Measurements from ENCODE around the gene HMCN1.
"Not testable (repeated sequence)": the region's sequence is repeated elsewhere in the genome, so short reads cannot be mapped to it uniquely, and the experiment has no call there.

The HMCN1 gene

DNA sequence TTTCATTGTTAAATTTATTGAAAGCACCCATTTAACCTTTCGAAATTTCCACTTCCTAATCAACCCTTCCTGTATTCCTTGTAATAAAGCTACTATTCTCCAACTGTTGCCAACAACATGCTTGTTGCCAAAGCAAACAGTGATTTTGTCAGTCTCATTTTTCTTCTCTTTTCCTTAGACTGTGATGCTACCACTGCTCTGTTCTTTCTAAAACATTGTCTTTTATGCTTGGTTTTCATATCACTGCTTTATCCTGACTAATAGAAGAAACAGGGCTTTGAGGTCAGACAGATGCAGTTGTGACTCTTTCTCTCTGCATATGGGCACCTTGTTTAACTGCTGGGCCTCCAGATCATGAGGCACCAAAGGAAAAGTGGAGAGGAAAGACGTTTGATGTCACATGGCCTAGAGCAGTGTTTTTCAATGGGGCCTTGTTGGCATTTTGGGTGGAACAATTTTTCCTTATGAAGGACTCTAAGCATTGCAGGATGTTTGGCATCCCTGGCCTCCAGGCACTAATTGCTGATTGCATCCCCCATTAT, 56.1 kb downstream of the HMCN1 start:
- H3K79me2 ChIP-seq (ENCODE audit: insufficient read depth, low read depth) = no peaks in the 10 kb centered on the region
- H3K9ac ChIP-seq = no peak overlapping the region
- no peak overlapping the region for H3K4me3 ChIP-seq (IDR thresholded peaks at IDR 0.05; ENCODE audit: insufficient read depth, low read depth, low read length)
- H3K36me3 ChIP-seq (ENCODE audit: insufficient read depth) = no peaks in the 10 kb centered on the region
- no peak overlapping the region for H3K4me2 ChIP-seq
- H4K20me1 ChIP-seq (ENCODE audit: insufficient read depth) = no peaks in the 10 kb centered on the region
- H3K27me3 ChIP-seq (ENCODE audit: insufficient read depth, low read depth) = no peaks in the 10 kb centered on the region
- TF ChIP-seq, protein P1, sequence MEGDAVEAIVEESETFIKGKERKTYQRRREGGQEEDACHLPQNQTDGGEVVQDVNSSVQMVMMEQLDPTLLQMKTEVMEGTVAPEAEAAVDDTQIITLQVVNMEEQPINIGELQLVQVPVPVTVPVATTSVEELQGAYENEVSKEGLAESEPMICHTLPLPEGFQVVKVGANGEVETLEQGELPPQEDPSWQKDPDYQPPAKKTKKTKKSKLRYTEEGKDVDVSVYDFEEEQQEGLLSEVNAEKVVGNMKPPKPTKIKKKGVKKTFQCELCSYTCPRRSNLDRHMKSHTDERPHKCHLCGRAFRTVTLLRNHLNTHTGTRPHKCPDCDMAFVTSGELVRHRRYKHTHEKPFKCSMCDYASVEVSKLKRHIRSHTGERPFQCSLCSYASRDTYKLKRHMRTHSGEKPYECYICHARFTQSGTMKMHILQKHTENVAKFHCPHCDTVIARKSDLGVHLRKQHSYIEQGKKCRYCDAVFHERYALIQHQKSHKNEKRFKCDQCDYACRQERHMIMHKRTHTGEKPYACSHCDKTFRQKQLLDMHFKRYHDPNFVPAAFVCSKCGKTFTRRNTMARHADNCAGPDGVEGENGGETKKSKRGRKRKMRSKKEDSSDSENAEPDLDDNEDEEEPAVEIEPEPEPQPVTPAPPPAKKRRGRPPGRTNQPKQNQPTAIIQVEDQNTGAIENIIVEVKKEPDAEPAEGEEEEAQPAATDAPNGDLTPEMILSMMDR (conservative IDR thresholded peaks at IDR 0.05; ENCODE audit: low read depth, low read length) = no peak
- no peaks in the 10 kb centered on the region for H3K4me1 ChIP-seq (ENCODE audit: low read depth, poor library complexity, severe bottlenecking)
- no peak overlapping the region for H2AFZ ChIP-seq (ENCODE audit: low read depth)
- no peak overlapping the region for H3K27ac ChIP-seq

DNA sequence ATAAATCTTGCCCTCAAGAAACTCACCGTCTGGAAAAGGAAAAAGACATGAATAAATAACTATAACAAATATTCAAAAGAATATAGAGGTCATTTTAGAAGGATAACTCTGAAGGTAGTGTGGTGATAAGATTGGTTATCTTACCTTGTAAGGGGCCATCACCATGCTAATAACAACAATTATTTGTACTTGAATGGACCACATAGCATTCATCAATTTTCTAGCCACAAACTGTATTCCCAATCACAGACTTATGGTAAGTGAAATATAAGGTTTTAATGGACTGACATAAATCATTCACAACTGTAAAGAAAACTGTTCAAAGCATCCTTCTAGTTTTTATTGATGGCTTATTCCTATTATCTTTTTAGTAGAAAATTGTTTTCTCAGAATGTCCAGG, 57.8 kb downstream of the HMCN1 start:
- no peaks in the 10 kb centered on the region for H3K36me3 ChIP-seq (ENCODE audit: insufficient read depth)
- H3K4me1 ChIP-seq (ENCODE audit: low read depth, poor library complexity, severe bottlenecking) = no peaks in the 10 kb centered on the region
- no peaks in the 10 kb centered on the region for H4K20me1 ChIP-seq (ENCODE audit: insufficient read depth)
- TF ChIP-seq, protein P1 (conservative IDR thresholded peaks at IDR 0.05; ENCODE audit: low read depth, low read length) = no peak
- no peak overlapping the region for H3K9ac ChIP-seq
- no peak overlapping the region for H3K27ac ChIP-seq
- H3K27me3 ChIP-seq (ENCODE audit: insufficient read depth, low read depth) = no peaks in the 10 kb centered on the region
- no peak overlapping the region for H3K4me2 ChIP-seq
- no peaks in the 10 kb centered on the region for H3K79me2 ChIP-seq (ENCODE audit: insufficient read depth, low read depth)
- H3K4me3 ChIP-seq (IDR thresholded peaks at IDR 0.05; ENCODE audit: insufficient read depth, low read depth, low read length) = no peak overlapping the region
- no peak overlapping the region for H2AFZ ChIP-seq (ENCODE audit: low read depth)

DNA sequence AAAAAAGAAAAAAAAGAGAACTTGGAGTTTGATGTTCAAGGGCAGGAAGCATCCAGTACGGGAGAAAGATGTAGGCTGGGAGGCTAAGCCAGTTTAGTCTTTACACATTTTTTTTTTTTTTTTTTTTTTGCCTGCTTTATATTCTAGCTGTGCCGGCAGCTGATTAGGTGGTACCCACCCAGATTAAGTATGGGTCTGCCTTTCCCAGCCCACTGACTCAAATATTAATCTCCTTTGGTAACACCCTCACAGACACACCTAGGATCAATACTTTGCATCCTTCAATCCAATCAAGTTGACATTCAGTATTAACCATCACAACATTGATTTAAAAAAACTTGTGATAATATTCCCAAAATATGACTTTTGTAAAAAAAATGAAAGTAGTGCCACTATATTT, 60.3 kb downstream of the HMCN1 start:
- not testable (repeated sequence) for H3K9ac ChIP-seq; H3K79me2 ChIP-seq (ENCODE audit: insufficient read depth, low read depth); H3K36me3 ChIP-seq (ENCODE audit: insufficient read depth); H3K27ac ChIP-seq; H3K4me3 ChIP-seq (IDR thresholded peaks at IDR 0.05; ENCODE audit: insufficient read depth, low read depth, low read length); H4K20me1 ChIP-seq (ENCODE audit: insufficient read depth); H3K4me1 ChIP-seq (ENCODE audit: low read depth, poor library complexity, severe bottlenecking); H2AFZ ChIP-seq (ENCODE audit: low read depth); H3K27me3 ChIP-seq (ENCODE audit: insufficient read depth, low read depth); H3K4me2 ChIP-seq

DNA sequence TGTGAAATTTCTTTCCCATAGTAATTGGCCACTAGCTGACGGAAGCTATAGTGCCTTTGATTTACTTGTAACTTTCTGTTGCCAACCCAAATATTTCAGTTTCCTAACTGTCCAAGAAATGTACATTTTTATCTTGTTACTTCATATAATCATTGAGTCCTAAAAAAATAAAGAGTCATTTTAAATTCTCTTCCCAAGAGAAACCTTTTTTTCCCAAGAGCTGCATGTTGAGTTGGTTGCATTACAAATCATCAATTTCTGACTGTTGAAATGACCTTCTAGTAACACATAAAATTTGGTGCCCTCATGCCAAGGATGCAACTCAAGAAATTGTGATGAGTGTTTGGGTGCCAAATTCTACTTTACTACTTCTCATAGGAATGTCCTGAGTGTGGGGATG, 61.0 kb downstream of the HMCN1 start:
- Histone ChIP-seq H3K4me1 (ENCODE audit: low read depth, poor library complexity, severe bottlenecking) (no peaks in the 10 kb centered on the region), H3K36me3 (ENCODE audit: insufficient read depth) (no peaks in the 10 kb centered on the region), H3K27ac (no peak overlapping the region), H2AFZ (ENCODE audit: low read depth) (no peak overlapping the region), H4K20me1 (ENCODE audit: insufficient read depth) (no peaks in the 10 kb centered on the region), H3K79me2 (ENCODE audit: insufficient read depth, low read depth) (no peaks in the 10 kb centered on the region), H3K9ac (no peak overlapping the region), H3K4me3 (IDR thresholded peaks at IDR 0.05; ENCODE audit: insufficient read depth, low read depth, low read length) (no peak overlapping the region), H3K4me2 (no peak overlapping the region), H3K27me3 (ENCODE audit: insufficient read depth, low read depth) (no peaks in the 10 kb centered on the region)
- TF ChIP-seq, protein P1 (conservative IDR thresholded peaks at IDR 0.05; ENCODE audit: low read depth, low read length) = no peak

DNA sequence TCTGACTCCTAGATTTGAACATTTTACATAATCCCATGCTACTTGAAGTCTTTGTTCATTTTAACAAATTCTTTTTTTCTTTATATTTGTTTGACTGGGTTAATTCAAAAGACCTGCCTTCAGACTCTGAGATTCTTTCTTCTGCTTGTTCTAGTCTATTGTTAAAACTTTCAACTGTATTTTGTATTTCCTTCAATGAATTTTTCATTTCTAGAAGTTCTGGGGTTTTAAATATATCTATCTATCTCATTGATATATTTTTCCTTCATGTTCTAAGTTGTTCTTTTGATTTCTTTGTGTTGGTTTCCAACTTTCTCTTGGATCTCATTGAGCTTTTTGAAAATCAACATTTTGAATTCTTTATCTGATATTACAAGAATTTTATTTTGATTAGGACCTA, 64.3 kb downstream of the HMCN1 start:
- TF ChIP-seq, protein P1 (conservative IDR thresholded peaks at IDR 0.05; ENCODE audit: low read depth, low read length) = no peak
- Histone ChIP-seq H3K9ac (no peak overlapping the region), H3K36me3 (ENCODE audit: insufficient read depth) (no peaks in the 10 kb centered on the region), H3K4me3 (IDR thresholded peaks at IDR 0.05; ENCODE audit: insufficient read depth, low read depth, low read length) (no peak overlapping the region), H3K4me2 (no peak overlapping the region), H4K20me1 (ENCODE audit: insufficient read depth) (no peaks in the 10 kb centered on the region), H3K27me3 (ENCODE audit: insufficient read depth, low read depth) (no peaks in the 10 kb centered on the region), H2AFZ (ENCODE audit: low read depth) (no peak overlapping the region), H3K27ac (no peak overlapping the region), H3K79me2 (ENCODE audit: insufficient read depth, low read depth) (no peaks in the 10 kb centered on the region), H3K4me1 (ENCODE audit: low read depth, poor library complexity, severe bottlenecking) (no peaks in the 10 kb centered on the region)

Measured in KMS-11 (cell line).